Skeletal muscle tissue (tissue), 4 donors: Measurements from ENCODE around the gene HSD11B1L. TPM values are rescaled to one million over a fixed set of nuclear protein-coding genes. Genes with fewer than 3 reads are reported as not detected.

Experiments
- H3K27ac ChIP-seq: one replicate; pipeline ENCODE4 v1.7.0; 2013; ENCODE audit warnings: mild to moderate bottlenecking, low read depth, low read length, inconsistent platforms
- H3K27me3 ChIP-seq, 3 donors: one replicate each; pipeline ENCODE4 v1.7.0; 2013; ENCODE audit warnings: low read length in 3 of 3; ENCODE audit not compliant: control insufficient read depth in 3 of 3, insufficient read depth in 3 of 3
- H3K36me3 ChIP-seq, 3 donors: one replicate each; pipeline ENCODE4 v1.7.0; 2013; ENCODE audit warnings: low read length in 3 of 3; ENCODE audit not compliant: control insufficient read depth in 3 of 3, insufficient read depth in 3 of 3
- H3K4me1 ChIP-seq, 3 donors: one replicate each; pipeline ENCODE4 v1.7.0; 2013; ENCODE audit warnings: low read length in 3 of 3, mild to moderate bottlenecking in 3 of 3; ENCODE audit not compliant: control insufficient read depth in 3 of 3, insufficient read depth in 3 of 3
- H3K4me3 ChIP-seq, 3 donors: one replicate each; pipeline ENCODE4 v1.7.0; 2013; ENCODE audit warnings: low read length in 3 of 3
- H3K9ac ChIP-seq, 3 donors: one replicate each; pipeline ENCODE4 v1.7.0; 2013; ENCODE audit warnings: low read length in 3 of 3, mild to moderate bottlenecking in 3 of 3, moderate library complexity in 2 of 3, low read depth in 1 of 3
- H3K9me3 ChIP-seq, 3 donors: one replicate each; pipeline ENCODE4 v1.7.0; 2013; ENCODE audit warnings: low read length in 3 of 3; ENCODE audit not compliant: control insufficient read depth in 3 of 3
- total RNA-seq: library from RNA; depleted of rRNA; stranded (reverse); fragments of >200 nt; gene quantifications from one replicate; pipeline ENCODE4 v1.2.3, GENCODE V29; 2014
- donor health status: Osteomylitis.

Gene HSD11B1L
- total RNA-seq, 1 donor from 2014 or later: 4.7 TPM

DNA sequence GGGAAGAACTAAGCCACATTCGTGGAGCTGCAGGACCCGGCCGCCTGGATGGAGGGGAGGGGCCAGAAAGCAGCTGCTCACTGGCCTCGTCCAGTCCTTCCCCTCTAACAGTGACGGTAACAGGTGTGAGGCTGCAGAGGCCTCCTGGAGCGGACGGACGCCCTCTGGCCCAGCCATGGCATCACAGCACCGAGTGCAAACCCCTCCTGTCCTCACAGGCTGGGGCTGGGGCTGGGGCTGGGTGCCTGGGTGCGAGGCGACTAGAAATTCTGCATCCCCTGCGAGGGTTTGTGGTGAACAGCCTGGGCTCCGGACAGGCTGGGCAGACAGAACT, 4.1 kb upstream of the HSD11B1L start:
- H3K9me3 ChIP-seq: no peaks in the 10 kb centered on the region
- H3K9ac ChIP-seq: peak overlapping the region in 1 of 3 donors; percentile 54
- H3K36me3 ChIP-seq: peaks cover 5 to 7% (median 6%) of the 10 kb centered on the region in 3 donors
- peak overlapping the region in 1 of 3 donors; percentile 38 for H3K4me3 ChIP-seq
- H3K4me1 ChIP-seq: peaks cover 27 to 52% (median 31%) of the 10 kb centered on the region in 3 donors
- no peaks in the 10 kb centered on the region for H3K27me3 ChIP-seq
- peak overlapping the region; percentile 23 for H3K27ac ChIP-seq

DNA sequence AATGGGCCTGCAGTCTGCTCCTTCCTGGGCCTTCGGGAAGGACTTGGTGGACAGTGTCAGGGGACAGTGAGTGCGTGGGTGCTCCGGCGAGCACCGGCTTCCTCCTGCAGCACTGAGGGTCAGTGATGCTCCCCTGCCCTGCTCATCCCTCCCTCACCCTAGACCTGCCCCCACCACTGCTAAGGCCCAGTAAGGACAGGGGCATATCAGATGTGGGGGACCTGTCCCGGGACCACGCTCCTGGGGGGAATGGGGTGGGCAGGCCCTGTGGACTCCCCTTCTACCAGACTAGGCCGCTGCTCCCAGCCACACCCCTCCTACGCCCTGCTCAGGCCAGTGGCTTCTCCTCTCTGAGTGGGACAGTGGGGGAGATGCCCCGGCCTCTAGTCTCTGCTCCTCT, 3.7 kb upstream of the HSD11B1L start:
- H3K36me3 ChIP-seq: peaks cover 5 to 7% (median 6%) of the 10 kb centered on the region in 3 donors
- no peaks in the 10 kb centered on the region for H3K9me3 ChIP-seq
- H3K27me3 ChIP-seq: no peaks in the 10 kb centered on the region
- H3K4me1 ChIP-seq: peaks cover 27 to 55% (median 31%) of the 10 kb centered on the region in 3 donors
- no peak overlapping the region for H3K9ac ChIP-seq
- H3K4me3 ChIP-seq: no peak overlapping the region
- no peak overlapping the region for H3K27ac ChIP-seq

- H3K27me3 ChIP-seq: no peaks in the 10 kb centered on the region
- H3K4me1 ChIP-seq: peaks cover 27 to 55% (median 31%) of the 10 kb centered on the region in 3 donors
- no peaks in the 10 kb centered on the region for H3K9me3 ChIP-seq
- H3K9ac ChIP-seq: peak overlapping the region in 1 of 3 donors; percentile 33
- H3K27ac ChIP-seq: no peak overlapping the region
- H3K4me3 ChIP-seq: no peak overlapping the region
- peaks cover 5 to 7% (median 6%) of the 10 kb centered on the region in 3 donors for H3K36me3 ChIP-seq
Measured at GRCh38 chr19:5677580-5677979, 3.2 kb upstream of the HSD11B1L start.

- Histone ChIP-seq H3K4me3 (no peak overlapping the region), H3K27me3 (no peaks in the 10 kb centered on the region), H3K9ac (peak overlapping the region in 1 of 3 donors; percentile 33), H3K4me1 (peaks cover 27 to 55% (median 29%) of the 10 kb centered on the region in 3 donors), H3K9me3 (no peaks in the 10 kb centered on the region), H3K36me3 (peaks cover 5 to 7% (median 6%) of the 10 kb centered on the region in 3 donors), H3K27ac (no peak overlapping the region)
Measured at GRCh38 chr19:5678071-5678718, 2.6 kb upstream of the HSD11B1L start.

DNA sequence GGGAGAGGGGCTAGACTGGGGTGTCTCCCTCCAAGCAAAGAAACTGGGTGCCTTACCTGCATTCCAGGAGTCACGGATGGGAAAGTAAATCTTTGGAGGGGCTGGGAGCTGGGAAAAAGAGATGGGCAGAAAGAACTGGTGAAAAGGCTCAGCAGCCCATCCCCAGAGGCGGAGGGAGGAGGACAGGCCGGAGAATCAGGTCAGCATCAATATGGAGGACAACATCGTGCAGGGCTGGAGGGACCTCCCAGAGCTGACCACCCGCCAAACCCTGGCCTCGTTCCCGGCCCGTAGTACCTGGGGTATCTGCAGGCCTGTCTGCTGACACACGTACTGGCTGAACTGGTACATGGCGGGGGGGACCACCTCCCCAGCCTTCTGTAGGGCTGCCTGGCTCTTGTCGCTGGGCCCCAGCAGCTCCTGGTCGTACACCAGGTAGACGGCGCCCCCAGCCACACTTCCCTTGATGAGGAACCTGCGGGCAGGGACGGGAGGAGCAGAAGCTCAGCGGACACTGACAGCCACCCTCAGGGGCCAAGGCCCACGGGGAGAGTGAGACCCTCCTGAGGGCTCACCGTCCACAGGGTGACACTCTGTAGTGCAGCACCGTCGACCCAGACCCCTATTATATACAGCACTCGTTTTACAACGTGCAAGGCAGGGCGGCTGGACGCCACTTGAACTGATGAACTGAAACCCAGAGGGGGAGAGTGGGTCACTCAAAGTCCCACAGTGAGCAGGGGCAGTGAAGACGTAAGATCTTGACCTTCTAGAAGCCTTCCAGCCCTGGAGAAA, 1.3 kb upstream of the HSD11B1L start:
- Histone ChIP-seq H3K4me3 (peak overlapping the region; percentile 97 to 99 (median 99)), H3K4me1 (peaks cover 27 to 55% (median 29%) of the 10 kb centered on the region in 3 donors), H3K27me3 (no peaks in the 10 kb centered on the region), H3K9me3 (no peaks in the 10 kb centered on the region), H3K36me3 (peaks cover 5 to 7% (median 6%) of the 10 kb centered on the region in 3 donors), H3K9ac (peak overlapping the region; percentile 97 to 99 (median 99)), H3K27ac (peak overlapping the region; percentile 92)

GRCh38 chr19:5680084-5680436, 767 bp upstream of the HSD11B1L start:
- Histone ChIP-seq H3K4me1 (peaks cover 27 to 54% (median 29%) of the 10 kb centered on the region in 3 donors), H3K9me3 (no peaks in the 10 kb centered on the region), H3K36me3 (peaks cover 5 to 7% (median 6%) of the 10 kb centered on the region in 3 donors), H3K9ac (peak overlapping the region; percentile 97 to 99 (median 99)), H3K4me3 (peak overlapping the region; percentile 97 to 99 (median 99)), H3K27me3 (no peaks in the 10 kb centered on the region), H3K27ac (peak overlapping the region; percentile 92)

DNA sequence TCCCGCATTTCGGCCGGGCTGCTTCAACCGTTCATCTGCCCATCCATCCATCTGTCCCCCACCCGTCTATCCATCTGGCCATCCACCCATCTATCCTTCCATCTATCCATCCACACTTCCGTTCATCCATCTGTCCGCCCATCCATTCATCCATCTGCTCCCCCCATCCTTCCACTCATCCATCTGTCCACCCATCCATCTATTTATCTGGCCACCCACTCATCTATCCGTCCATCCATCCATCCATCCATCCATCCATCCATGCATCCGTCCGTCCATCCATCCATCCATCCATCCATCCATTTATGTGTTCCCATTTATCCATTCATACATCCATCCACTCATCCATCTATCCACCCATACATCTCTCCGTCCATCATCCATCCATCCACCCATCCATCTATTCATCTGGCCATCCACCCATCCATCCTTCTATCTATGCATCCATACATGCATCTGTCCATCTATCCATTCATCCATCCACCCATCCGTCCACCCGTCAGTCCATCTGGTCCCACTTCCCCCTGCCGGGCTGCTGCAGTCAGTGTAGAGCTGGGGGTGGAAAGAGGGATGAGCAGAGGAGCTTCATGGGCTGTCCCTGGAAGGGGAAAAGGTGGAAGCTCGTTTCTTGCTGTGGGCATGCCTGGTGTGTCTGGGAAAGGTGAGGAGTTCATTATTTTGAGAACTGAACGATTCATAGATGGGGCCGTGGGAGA, 722 bp downstream of the HSD11B1L start:
- Histone ChIP-seq H3K9ac (peak overlapping the region; percentile 72 to 99 (median 97)), H3K27ac (no peak overlapping the region)

GRCh38 chr19:5682107-5682482, 1.3 kb downstream of the HSD11B1L start:
- Histone ChIP-seq H3K27ac (no peak overlapping the region), H3K4me1 (peaks cover 16 to 40% (median 18%) of the 10 kb centered on the region in 3 donors), H3K9me3 (no peaks in the 10 kb centered on the region), H3K36me3 (peaks cover 5 to 7% (median 6%) of the 10 kb centered on the region in 3 donors), H3K27me3 (no peaks in the 10 kb centered on the region), H3K9ac (no peak overlapping the region), H3K4me3 (no peak overlapping the region)

More for the DNA sequence above, 722 bp downstream of the HSD11B1L start:
- Histone ChIP-seq H3K36me3 (peaks cover 5 to 7% (median 6%) of the 10 kb centered on the region in 3 donors), H3K9me3 (no peaks in the 10 kb centered on the region), H3K4me3 (peak overlapping the region; percentile 97 to 99 (median 99)), H3K4me1 (peaks cover 17 to 46% (median 24%) of the 10 kb centered on the region in 3 donors), H3K27me3 (no peaks in the 10 kb centered on the region)

GRCh38 chr19:5683177-5683886, 2.5 kb downstream of the HSD11B1L start:
- Histone ChIP-seq H3K27ac (no peak overlapping the region), H3K36me3 (no peaks in the 10 kb centered on the region), H3K9me3 (no peaks in the 10 kb centered on the region), H3K27me3 (no peaks in the 10 kb centered on the region), H3K9ac (no peak overlapping the region), H3K4me3 (no peak overlapping the region), H3K4me1 (peaks cover 16 to 39% (median 21%) of the 10 kb centered on the region in 3 donors)
